Activated T-helper 9 cell treated with anti-CD3 and anti-CD28 coated beads, Interleukin-2, amount 50 U/mL, for 16 hours (primary cell): ENCODE results near the gene TMEM88.
A peak's percentile ranks its signal among the peaks of the same experiment; 100 is the strongest.

Experiments used
- DNase-seq: peaks from one replicate; pipeline ENCODE4 v3.0.0-alpha.2; 2020; ENCODE audit warnings: low read depth

TMEM88 gene

DNA sequence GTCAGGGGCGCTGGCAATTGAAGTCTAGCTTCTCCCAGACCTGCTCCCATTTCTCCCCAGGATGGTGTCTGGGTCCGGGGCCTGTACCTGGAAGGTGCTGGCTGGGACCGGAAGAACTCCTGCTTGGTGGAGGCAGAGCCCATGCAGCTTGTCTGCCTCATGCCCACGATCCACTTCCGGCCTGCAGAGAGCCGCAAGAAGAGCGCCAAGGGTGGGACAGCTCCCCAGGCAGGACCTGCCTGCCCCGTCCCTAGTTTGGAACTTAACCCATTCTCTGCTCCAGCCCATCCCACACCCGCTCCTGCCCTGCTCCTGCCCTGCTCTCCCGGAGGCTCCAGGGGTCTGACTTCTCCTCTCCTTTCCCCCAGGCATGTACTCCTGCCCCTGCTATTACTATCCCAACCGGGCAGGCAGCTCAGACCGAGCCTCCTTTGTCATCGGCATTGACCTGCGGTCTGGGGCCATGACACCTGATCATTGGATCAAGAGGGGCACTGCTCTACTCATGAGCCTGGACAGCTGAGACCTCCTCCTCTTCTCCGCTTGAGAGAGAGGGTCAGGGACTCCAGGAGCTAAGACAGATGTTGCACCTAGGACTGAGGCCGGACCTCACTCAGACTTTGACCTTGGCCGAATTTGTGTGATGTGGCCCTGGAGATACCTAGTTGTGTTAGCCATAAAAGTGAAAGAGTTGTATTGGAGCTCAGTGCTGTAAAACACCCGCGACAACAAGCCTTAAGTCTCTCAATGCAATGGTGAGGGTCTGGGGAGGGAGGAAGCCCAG lies 21.7 kb upstream of the TMEM88 start:
- no peak for DNase-seq

DNA sequence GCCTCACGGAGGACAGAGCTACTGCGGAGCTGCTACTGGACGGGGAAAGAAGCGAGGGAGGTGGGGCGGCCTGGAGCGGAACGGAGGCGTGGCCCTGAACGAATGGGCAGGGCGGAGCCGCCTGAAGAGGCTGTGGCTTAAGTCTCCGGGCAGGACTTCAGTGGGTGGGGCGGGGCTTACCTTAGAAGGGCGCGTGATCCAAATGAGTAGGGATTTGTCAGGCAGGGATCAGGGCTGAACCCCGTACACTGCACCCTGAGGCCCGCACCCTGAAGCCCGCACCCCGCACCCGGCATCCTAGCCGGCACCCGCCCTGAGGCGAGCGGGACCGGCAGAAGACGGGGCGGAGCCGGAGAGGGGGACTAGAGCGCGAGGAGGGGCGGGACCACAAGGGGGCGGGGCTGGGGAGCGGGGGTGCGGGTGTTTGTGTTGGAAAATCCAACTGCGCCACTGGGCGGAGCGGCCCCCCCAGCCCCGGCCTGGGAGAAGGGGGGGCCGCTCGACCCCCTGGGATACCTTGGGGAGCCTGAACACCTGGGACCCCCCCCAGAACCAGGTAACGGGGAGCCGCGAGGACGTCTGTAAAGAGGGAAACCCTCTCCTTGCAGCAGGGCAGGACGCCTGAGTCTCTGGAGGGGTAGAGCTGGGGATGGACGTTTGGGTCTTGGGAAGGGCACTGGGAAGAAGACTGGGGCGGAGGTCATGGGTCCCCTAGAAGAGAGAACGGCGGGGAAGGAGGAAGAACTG lies 20.9 kb upstream of the TMEM88 start, which contains the start of gene KDM6B:
KDM6B (plus strand) TSS at position 423 of the 747 bp plus-strand sequence. CDS start 11,338 bp downstream, outside the sequence.
- peak; percentile 76 for DNase-seq

DNA sequence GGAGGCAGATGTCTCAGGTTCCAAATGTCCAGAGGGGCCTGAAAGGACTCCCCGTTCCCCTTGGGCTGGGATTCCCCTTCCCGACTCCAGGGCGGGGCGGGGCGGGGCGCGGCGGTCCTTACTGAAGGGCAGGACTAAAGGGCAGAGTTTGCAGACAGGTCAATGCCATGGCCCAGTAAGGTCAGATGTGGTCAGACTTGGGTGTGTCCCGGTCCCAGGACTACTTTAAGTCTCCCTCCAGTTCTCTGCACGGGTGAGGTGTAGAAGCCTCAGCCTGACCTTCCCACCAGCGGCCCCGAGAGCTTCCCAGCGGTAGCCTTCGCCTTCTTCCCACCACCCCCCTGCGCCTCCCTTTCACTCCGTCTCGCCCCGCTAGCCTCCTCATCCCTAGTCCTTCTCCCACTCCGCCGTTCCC lies 20.3 kb upstream of the TMEM88 start:
- DNase-seq = peak; percentile 46

DNA sequence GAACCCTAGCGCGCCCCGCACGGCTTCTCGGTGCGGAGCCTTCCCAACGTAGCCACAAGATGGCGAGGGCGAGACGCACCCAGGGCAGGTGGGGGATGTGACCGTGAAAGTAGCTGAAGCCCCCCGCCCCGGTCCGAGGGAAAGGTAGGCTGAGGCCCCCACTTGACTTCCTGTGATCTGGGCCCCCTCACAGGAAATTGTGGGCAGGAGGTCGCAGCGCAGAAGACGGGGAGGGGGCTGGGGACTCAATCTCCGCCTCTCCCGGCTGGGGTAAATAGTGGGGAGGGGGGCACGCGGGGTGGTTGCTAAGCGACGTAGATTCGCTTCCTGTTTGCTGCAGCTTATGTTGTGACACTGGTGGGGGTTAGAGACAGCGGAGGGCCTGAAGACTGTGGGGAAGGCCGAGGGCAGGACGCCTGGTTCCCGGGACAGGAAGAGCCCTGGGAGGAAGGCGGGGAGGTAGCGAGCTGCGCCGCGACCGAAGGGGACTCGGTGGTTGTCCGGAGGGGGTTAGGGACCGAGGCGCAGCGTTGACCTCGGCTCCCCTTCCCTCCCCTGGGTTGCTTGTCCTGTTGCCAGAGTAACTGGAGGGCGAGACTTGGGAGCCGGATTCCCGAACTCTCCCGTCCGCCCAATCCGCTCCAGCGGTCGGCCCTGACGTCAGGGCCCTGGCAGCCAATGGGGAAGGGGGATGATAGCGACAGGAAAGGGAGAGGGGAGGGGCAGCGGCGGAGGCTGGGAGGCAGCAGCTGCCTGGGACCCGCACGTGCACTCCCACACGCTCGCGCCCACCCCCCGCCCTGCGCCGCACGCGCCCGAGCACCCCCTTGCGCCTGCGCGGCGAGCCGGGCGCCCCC lies 19.7 kb upstream of the TMEM88 start:
- DNase-seq = peak; percentile 83

DNA sequence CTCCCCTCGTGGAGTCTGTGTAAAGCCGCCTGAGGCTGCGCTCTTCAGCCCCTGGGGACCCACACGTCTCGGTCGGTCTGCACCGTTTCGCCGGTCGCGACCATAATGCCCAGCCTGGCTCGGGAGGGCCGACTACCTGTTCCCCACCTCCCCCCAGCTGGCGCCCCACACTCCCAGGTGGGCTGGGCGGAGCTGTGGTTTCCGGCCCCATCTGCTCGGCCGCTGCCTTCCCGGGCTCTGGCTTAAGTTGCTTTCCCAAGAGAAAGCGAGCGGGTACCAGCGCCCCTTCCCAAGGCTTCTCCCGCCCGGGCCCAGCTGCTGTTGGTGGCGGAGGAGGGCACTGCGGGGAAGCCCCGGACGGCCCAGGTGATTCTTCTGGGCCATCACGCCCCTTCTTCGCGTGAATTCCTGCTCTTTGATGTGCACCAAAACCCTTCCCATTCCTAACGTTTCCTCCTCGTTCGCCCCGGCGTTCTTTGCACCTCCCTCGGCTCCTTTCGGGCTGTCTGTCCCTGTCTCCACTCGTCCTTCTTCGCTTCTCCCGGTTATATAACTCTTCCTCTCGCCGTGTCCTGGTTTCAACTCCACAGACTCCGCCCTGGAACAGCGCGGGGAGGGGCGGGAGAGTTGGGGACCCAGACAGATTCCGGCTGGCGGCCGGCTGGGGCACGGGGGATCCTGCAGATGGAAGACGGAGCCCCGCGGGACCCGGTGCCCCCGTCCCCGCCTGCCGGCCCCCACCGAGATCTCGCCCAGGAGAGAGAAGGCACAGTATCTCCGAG lies 18.9 kb upstream of the TMEM88 start:
- DNase-seq = no peak

DNA sequence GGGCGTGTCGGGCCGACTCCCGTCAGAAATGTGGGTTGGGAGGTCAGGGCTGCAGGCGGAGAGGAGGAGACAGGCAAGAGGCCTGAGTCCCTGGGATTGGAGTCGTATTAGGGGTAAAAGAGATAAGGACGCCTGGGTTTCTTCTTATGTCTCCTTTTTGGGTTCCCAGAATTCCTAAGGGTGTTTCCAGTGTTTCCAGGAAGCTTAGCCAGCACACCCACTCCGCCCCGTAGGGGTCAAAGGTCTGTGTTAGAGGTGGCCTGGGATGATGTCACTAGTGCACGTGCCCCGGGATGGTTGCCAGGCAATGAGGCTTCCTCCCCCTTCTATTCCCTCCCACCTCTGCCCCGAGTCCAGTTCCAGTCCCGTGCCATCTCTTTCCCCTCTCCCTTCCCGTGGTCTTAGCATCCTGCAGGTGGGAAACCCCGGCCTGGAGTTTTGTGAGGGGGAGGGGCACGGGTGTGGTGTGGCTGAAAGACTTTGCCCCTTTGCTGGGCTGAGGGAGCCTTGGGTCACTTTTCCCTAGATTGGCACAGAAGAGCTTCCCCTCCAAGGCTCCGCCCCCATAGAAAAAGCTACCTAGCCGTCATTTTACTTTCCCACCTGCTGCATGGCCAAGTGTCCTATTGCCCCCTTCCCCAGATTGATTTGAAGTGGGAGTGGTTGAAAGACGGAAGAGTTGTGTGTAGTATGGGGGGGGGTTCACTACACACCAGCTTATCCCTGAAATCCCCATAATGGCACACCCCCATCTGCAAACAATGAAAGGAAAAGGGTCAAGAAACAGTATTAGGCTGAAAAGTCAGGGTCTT lies 18.1 kb upstream of the TMEM88 start:
- peak; percentile 45 for DNase-seq

DNA sequence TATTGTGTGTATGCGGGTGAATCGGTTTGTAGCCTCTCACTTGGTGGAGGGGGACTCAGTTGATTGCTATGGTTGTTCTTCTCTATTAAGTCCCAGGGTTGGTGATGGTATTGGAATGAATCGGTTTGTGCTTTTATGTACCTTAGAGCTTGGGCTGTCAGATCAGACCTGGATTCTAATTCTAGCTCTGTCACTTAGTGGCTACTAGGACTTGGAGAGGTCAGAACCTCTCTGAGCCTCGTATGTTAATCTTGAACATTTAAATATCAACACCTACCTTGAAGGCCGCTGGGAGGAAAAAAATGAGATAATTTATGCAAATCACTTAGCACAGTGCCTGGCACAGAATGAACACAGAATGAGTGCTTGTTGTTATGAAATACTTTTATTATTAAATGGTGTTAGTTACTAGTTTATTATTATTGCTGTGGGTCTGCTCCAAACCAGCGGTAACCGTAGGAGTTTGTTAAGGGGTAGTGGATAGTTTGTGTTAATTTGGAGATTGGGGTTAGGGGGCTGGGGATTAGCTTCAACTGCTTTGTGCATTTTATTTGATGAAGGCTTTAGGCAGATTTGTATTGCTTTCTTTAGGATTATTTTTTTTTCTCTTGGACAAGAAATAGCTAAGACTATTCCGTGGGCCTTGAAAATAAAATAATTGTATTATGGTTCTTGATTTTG lies 17.3 kb upstream of the TMEM88 start:
- no peak for DNase-seq

DNA sequence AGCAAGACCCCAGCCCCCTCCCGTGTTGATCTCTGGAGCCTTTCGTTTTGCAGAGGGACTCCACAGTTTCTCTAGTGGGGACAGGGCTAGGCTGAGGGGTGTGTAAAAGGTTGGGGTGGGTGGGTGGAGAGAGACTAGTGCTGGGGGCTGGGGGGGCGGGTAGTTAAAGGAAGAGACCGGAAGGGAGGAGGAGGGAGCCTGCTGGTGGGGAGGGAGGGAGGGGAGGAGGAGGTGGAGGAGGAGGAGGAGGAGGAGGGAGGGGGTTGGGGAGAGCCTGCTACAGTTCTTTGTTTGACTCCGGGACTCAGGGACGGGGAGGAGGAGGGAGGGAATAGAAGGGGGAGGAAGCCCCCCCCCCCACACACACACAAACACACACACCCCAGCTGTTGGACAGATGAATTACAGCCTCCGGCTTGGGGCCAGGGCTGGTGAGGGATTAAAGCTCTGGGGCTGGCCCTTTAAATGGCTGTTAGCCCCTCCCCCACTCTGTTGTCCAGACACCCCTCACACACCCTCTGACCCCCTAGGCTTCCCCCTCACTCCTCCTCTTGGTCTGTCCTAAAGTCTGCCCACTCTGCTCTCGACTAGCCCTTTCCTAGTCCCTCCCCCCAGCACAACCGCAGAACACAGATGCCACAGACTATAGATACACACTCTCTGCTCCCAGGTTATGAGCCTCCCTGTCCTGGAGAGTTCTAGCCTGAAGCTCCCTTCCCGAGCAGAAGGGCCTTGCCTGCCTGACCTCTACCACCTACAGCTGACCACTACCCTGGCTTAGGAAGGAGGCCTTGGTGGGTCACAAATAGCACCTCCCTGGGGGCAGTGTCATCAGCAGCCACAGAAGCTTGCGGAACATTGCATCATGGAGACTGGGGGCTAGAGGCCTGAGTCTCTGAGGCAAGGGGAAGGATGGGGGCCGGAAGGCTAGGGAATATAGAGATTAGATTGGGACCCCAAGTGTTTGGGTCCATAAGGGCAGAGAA lies 16.5 kb upstream of the TMEM88 start:
- no peak for DNase-seq

DNA sequence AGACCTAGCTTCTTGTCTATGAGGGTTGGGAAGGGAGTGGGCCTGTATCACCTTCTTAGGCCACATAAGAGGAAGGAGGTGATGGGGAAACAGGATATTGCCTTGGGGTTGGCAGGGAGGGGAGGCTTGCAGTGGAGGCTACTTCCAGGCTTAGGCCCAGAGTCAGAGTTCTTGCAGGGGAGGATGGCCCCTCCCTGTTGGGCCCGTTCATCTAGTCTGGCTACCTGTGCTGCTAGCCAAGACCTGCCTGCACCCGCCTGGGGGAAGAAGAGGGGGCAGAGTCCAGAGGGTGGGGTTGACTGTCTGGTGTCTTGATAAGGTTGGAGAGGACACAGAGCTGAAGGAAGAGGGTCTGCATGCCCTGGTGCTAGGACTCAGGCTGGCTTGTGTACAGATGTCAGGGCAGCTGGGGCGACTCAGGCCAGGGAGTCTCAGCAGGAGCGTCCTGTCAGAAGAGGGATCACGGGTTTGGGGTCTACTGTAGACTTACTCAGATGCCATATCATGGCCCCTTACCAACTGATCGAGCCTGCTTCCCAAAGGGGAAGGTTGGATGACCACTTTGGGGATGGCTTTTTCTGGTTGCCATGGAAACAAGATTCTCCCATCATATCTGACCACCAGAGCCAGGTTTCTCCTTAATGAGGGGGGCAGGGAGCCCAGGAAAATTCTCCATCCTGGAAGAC lies 15.5 kb upstream of the TMEM88 start:
- DNase-seq = no peak

DNA sequence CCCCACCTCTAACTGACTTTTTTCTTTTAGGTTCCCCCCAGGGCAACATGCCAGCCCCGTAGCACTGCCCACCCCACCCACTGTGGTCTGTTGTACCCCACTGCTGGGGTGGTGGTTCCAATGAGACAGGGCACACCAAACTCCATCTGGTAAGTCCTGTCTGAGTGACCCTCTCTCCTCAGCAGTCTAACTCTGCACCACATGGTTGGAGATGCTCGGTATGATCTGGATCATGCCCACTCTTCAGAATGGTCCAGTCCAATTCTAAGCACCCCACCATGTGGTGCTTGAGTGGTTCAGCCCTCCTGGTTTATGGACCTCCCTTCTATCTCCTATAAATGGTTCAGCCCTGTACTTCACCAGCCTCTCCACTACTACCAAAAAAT lies 15.0 kb upstream of the TMEM88 start:
- no peak for DNase-seq

DNA sequence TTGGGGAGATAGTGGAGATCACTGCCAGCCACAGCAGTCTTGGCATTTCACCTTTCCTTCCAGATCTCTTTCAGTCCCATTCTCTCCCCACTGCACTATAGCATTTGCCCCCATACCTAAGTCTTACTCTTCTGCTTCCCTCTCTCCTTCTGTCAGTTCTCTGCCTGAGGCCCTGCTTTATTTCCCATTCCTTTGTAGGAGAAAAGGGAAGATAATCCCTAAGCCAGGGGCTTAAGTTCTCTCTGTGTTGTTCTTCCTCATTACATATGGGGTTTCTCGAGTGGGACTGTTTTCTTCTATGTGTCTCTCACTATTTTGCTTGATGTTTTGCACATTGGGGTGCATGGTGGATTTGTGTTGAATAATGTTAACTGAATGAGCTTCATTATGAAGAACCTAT lies 14.4 kb upstream of the TMEM88 start:
- DNase-seq = no peak

DNA sequence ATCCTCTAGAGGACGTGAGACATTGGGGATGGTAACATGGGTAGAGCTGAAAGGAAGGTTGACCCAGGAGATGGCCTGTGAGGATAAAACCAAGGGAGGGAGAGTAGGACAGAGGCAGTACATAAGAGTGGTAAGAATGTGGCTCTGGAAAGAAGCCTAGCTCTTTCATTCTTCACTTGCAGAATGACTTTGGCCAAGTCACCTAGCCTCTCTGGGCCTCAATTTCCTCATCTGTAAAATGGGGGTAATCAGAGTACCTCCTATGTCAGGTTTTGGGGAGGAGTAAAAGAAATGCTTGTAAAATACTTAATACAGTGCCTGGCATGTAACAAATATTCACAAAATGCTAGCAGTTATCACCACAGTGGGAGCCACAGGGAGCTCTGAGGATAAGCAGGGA lies 14.0 kb upstream of the TMEM88 start:
- no peak for DNase-seq

DNA sequence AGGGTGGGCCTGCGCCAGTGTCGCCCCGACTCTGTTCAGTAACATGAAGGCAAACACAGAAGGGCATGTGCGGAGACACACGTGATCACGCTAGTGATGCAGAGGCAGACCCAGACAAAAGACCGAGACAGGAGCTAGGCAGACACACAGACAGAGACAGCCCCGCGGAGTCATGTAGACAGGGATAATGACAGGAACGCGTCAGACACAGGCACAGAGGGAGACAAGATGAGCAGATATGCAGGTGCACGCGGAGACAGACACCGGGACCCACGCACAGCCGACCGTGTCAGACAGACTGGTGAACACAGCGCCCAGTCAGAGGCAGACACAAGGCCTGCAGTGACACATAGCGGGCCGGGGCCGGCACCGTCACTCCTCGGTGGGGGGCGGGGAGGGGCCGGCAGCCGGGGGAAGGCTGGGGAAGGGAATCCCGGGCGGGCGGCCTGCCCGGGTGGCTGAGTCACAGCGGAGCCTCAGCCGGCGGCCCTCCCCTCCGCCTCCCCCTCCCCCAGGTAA lies 13.4 kb upstream of the TMEM88 start:
- peak; percentile 93 for DNase-seq

DNA sequence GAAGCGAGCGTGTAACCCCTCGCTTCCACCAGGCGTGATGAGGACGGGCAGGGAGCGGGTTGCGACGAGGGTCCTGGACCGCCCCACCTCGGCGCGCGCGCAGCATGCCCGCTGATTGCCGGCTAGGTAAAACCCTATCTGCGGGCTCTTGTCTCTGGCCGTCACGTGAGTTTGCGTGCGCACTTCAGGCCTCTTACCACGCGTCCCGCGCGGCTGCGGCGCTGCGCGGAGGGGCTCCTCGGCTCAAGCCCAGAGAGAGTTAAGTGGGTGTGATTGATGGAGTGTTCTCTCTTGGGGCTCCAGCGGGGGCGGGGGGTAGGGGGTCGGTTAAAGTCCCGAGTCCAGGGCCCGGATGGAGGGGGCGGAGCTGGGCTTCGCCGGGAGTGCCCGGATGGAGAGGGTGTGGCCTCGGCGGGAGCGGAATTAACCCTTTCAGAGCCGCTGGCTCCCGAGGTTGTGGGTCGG lies 12.9 kb upstream of the TMEM88 start:
- DNase-seq = peak; percentile 81

DNA sequence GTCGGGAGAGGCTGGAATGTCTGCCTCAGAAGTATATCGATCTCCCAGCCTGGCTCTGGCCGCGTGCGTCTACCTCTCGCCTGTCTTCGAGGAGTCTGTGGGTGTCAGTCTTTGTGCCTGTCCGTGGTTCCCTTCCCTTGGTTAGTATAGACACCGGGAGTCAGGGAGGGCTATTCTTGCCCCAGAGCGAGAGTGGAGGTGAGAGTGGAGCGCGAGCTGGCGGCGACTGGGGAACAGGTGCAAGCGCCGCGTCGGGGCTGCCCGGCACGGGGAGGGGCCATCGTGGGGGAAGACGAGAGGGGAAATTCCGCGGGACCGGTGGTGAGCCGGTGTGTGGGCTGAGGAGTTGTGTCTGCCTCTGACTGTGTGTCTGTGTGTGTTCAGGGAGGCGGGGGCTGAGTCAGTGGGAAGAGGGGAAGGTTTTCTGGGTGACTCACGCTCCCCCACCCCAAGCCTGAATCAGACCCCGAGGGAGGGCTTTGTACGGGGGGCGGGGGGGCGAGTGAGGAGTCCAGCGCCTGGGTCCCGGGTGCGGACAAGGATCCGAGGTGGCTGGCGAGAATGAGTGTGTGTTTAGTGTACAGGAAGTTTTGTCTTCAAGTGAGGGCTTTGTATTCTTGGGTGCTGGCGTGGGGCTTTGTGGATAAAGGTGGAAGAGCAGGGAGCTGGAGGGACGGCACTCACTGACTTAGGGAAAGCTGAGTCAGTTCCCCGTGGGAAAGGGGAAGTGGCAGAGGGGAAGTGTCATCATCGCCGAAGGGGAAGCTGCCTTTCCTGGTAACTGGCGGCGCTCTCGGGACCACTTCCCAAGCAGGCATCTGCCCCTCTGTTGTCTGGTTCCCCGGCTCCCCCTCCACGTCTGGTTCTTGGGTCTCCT lies 12.2 kb upstream of the TMEM88 start:
- DNase-seq = peak; percentile 99

DNA sequence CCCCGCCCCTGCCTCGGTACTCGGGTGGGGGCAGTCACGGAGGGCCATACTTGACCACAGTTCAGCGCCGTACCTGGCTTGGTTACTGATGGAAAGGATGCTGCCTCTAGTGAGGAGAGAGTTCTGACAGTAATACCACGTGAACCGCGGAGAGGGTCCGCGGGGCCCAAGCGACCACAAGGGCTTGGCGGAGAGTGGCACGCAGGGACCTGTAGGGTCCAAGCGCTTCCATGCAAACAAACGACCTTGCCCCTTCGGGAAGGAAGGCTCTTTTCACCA lies 11.7 kb upstream of the TMEM88 start:
- no peak for DNase-seq
